Measurements from ENCODE around the gene PPP2R5E.

DNA sequence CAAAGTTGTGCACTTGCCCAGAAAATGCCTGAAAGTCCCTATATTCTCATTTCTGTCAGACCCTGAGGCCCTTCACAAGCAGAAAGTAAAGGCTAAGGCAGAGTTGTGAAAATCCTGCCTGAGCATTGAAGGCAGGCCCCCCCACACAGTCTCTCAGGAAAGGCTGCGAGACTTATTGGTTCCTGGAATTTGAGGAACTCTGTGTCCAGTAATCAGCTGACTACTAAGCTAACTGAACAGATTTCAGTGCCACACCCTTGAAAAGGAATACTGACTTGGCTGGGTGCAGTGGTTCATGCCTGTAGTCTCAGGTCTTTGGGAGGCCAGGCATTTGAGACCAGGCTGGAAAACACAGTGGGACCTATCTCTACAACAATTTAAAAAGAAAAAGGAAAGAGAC lies 21.1 kb upstream of the PPP2R5E start:
- TF ChIP-seq, protein P1, sequence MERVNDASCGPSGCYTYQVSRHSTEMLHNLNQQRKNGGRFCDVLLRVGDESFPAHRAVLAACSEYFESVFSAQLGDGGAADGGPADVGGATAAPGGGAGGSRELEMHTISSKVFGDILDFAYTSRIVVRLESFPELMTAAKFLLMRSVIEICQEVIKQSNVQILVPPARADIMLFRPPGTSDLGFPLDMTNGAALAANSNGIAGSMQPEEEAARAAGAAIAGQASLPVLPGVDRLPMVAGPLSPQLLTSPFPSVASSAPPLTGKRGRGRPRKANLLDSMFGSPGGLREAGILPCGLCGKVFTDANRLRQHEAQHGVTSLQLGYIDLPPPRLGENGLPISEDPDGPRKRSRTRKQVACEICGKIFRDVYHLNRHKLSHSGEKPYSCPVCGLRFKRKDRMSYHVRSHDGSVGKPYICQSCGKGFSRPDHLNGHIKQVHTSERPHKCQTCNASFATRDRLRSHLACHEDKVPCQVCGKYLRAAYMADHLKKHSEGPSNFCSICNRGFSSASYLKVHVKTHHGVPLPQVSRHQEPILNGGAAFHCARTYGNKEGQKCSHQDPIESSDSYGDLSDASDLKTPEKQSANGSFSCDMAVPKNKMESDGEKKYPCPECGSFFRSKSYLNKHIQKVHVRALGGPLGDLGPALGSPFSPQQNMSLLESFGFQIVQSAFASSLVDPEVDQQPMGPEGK (CRISPR knock-in tag; IDR thresholded peaks at IDR 0.05; ENCODE audit: borderline replicate concordance), result no peak
- TF ChIP-seq CREB5 (CRISPR knock-in tag; IDR thresholded peaks at IDR 0.05; ENCODE audit: low read depth), result no peak
